PC-3 (cell line): ENCODE results near the gene SDF2. TPM values are rescaled to one million over a fixed set of nuclear protein-coding genes. Genes with fewer than 3 reads are reported as not detected.
A peak's percentile ranks its signal among the peaks of the same experiment; 100 is the strongest.

Experiments used
- ATAC-seq: fragments of 200-7000 bp; cut with Tn5 transposase; 2 replicates; pipeline ENCODE4 v1.9.1; 2020; ENCODE audit warnings: mild to moderate bottlenecking, moderate library complexity
- BruUV-seq: library from RNA; stranded (reverse); fragments of 400-500 nt; replicated peaks from 2 replicates; lab custom pipeline; 2021; lab: Mats Ljungman, UMichigan
- CTCF ChIA-PET: fragments of 300-600 bp; sonication (Branson Sonifier 250); formaldehyde crosslinking; loops from one replicate; lab custom pipeline; 2022; ENCODE audit warnings: antibody characterized with exemption; lab: Charles Lee
- POLR2A ChIA-PET: fragments of 300-600 bp; sonication (Branson Sonifier 250); formaldehyde crosslinking; loops from one replicate; lab custom pipeline; 2022; ENCODE audit warnings: antibody characterized with exemption; ENCODE audit not compliant: unreplicated experiment; lab: Charles Lee
- DNase-seq: peaks from one replicate; pipeline ENCODE4 v3.0.0-alpha.2; 2015
- H2AFZ ChIP-seq: fragments of 300-600 bp; sonication (generic); 2 replicates; pipeline ENCODE4 v1.6.0; 2016; ENCODE audit warnings: antibody characterized with exemption, low read length
- H3F3A ChIP-seq: fragments of 300-600 bp; sonication (generic); one replicate; pipeline ENCODE4 v1.6.0; 2017; ENCODE audit warnings: antibody characterized with exemption, low read length, control low read depth, mild to moderate bottlenecking; ENCODE audit not compliant: unreplicated experiment
- H3K27ac ChIP-seq: fragments of 300-600 bp; sonication (generic); 2 replicates; pipeline ENCODE4 v1.5.1; 2016; ENCODE audit warnings: mild to moderate bottlenecking, low read length
- H3K27me3 ChIP-seq: fragments of 300-600 bp; sonication (generic); 2 replicates; pipeline ENCODE4 v1.6.1; 2016; ENCODE audit warnings: low read length, mixed read lengths
- H3K36me3 ChIP-seq: fragments of 300-600 bp; sonication (generic); 2 replicates; pipeline ENCODE4 v1.6.1; 2016; ENCODE audit warnings: low read depth, mixed run types, low read length, mixed read lengths
- H3K4me1 ChIP-seq: fragments of 300-600 bp; sonication (generic); 2 replicates; pipeline ENCODE4 v1.5.1; 2016; ENCODE audit warnings: low read length; ENCODE audit not compliant: insufficient read depth
- H3K4me2 ChIP-seq: fragments of 300-600 bp; sonication (generic); 2 replicates; pipeline ENCODE4 v1.6.0; 2016; ENCODE audit warnings: low read length
- H3K4me3 ChIP-seq: fragments of 300-600 bp; sonication (generic); 2 replicates; pipeline ENCODE4 v1.5.1; 2016; ENCODE audit warnings: mild to moderate bottlenecking, low read length, mixed read lengths
- H3K79me2 ChIP-seq: fragments of 300-600 bp; sonication (generic); 2 replicates; pipeline ENCODE4 v1.6.1; 2017; ENCODE audit warnings: low read length, mixed read lengths
- H3K9ac ChIP-seq: fragments of 300-600 bp; sonication (generic); 2 replicates; pipeline ENCODE4 v1.6.0; 2016; ENCODE audit warnings: mild to moderate bottlenecking, low read length
- H3K9me2 ChIP-seq: fragments of 300-600 bp; sonication (generic); replicated peaks from 2 replicates; pipeline ENCODE4 v1.6.1; 2016; ENCODE audit warnings: mixed run types, low read length, mixed read lengths
- H3K9me3 ChIP-seq: fragments of 300-600 bp; sonication (generic); 2 replicates; pipeline ENCODE4 v1.6.1; 2016; ENCODE audit warnings: low read length, mixed read lengths
- H4K20me1 ChIP-seq: fragments of 300-600 bp; sonication (generic); 2 replicates; pipeline ENCODE4 v1.6.1; 2016; ENCODE audit warnings: low read length, mixed read lengths
- CTCF ChIP-seq: fragments of 300-600 bp; sonication (generic); conservative IDR thresholded peaks from 2 replicates; pipeline ENCODE4 v1.5.1; 2017; ENCODE audit warnings: antibody characterized with exemption, low read depth, mild to moderate bottlenecking, low read length
- EZH2 ChIP-seq: fragments of 300-600 bp; sonication (generic); IDR thresholded peaks from one replicate; pipeline ENCODE4 v1.6.1; 2017; ENCODE audit warnings: antibody characterized with exemption, mild to moderate bottlenecking, low read length; ENCODE audit not compliant: unreplicated experiment
- EZH2phosphoT487 ChIP-seq: fragments of 300-600 bp; sonication (generic); IDR thresholded peaks from 2 replicates; pipeline ENCODE4 v1.6.1; 2018; ENCODE audit warnings: mild to moderate bottlenecking, antibody characterized with exemption, low read length, borderline replicate concordance
- intact Hi-C: fragments of 100-400 bp; cut with micrococcal nuclease; formaldehyde crosslinking; loops from 2 replicates; pipeline ENCODE4 v1.9.0; 2023
- total RNA-seq: library from RNA; depleted of rRNA; stranded (reverse); fragments of >200 nt; gene quantifications from 2 replicates; pipeline ENCODE4 v1.2.3, GENCODE V29; 2014

SDF2 gene
- total RNA-seq, 1 experiment from 2014 or later: 34.0 TPM

GRCh38 chr17:28644787-28645575 is 16.7 kb downstream of the SDF2 start, which contains the start of gene BLTP2:
BLTP2 (minus strand) TSS chr17:28645158; CDS start chr17:28645056, 102 bp downstream.
- Histone ChIP-seq H3K27ac (peak within 1 kb of the TSS; percentile 25; the same call in 1 of the 2 replicates), H3K9me3 (no peaks in the 10 kb centered on the region), H3K9me2 (no peaks in the 10 kb centered on the region), H3K9ac (peak within 1 kb of the TSS; percentile 90), H3K36me3 (peaks cover 29% of the 10 kb centered on the region), H3K79me2 (peaks cover 28% of the 10 kb centered on the region), H3K27me3 (no peaks in the 10 kb centered on the region), H4K20me1 (peaks cover 8% of the 10 kb centered on the region; the same call in 1 of the 2 replicates), H3K4me1 (peaks cover 13% of the 10 kb centered on the region), H3F3A (no peaks in the 10 kb centered on the region), H3K4me2 (peak within 1 kb of the TSS; percentile 92), H3K4me3 (peak within 1 kb of the TSS; percentile 80), H2AFZ (peak within 1 kb of the TSS; percentile 84)
- ChIA-PET CTCF (interaction anchor here (0.6 to 1.2 kb wide), 4 partner anchors 10 to 264 kb away, joined by 3 to 8 read pairs (median 6); partner anchors contain the start of genes PROCA1 and SUPT6H), POLR2A (no interaction called here)
- no peak for TF ChIP-seq EZH2phosphoT487
- no peak for TF ChIP-seq EZH2
- no peak for TF ChIP-seq CTCF
- no TSS peak for BruUV-seq
- peak; percentile 98 for ATAC-seq
- intact Hi-C loops: loop anchor here (10.0 kb wide), 1 partner anchor 70 kb away; the partner anchor contains the start of genes PROCA1, RAB34 and RPL23A
- peak; percentile 90 for DNase-seq

GRCh38 chr17:28643983-28644786 is 17.5 kb downstream of the SDF2 start:
- no peaks in the 10 kb centered on the region for H3F3A ChIP-seq
- peak overlapping the region; percentile 92 for H3K4me2 ChIP-seq
- H3K4me1 ChIP-seq: peaks cover 13% of the 10 kb centered on the region
- H3K27me3 ChIP-seq: no peaks in the 10 kb centered on the region
- intact Hi-C loops: loop anchor here (10.0 kb wide), 1 partner anchor 71 kb away; the partner anchor contains the start of genes PROCA1, RAB34 and RPL23A
- DNase-seq: peak; percentile 62
- no peaks in the 10 kb centered on the region for H3K9me2 ChIP-seq
- peak; percentile 21; the same call in 1 of the 2 replicates for ATAC-seq
- TF ChIP-seq EZH2 (no peak), EZH2phosphoT487 (no peak), CTCF (peak; percentile 36; the same call in 1 of the 2 replicates)
- no peak overlapping the region for H3K27ac ChIP-seq
- peaks cover 28% of the 10 kb centered on the region for H3K79me2 ChIP-seq
- peak overlapping the region; percentile 84; the same call in 1 of the 2 replicates for H2AFZ ChIP-seq
- BruUV-seq: no TSS peak
- peaks cover 35% of the 10 kb centered on the region for H3K36me3 ChIP-seq
- no peaks in the 10 kb centered on the region for H3K9me3 ChIP-seq
- peak overlapping the region; percentile 90 for H3K9ac ChIP-seq
- H3K4me3 ChIP-seq: peak overlapping the region; percentile 80
- ChIA-PET POLR2A (interaction anchor here (0.6 kb wide), 1 partner anchor 24 kb away, joined by 3 read pairs; no protein-coding TSS in a partner anchor), CTCF (interaction anchor here (0.6 to 1.2 kb wide), 3 partner anchors 16 to 67 kb away, joined by 3 to 8 read pairs (median 8); partner anchors contain the start of genes PROCA1 and SUPT6H)
- H4K20me1 ChIP-seq: peaks cover 8% of the 10 kb centered on the region; the same call in 1 of the 2 replicates
